HL-60/S4 treated with phorbol 12-myristate 13-acetate at 8.2 ng/mL for 4 days and 3 days (cell line): ENCODE measurements around the gene GLRA1.
"Not testable (repeated sequence)": the region's sequence is repeated elsewhere in the genome, so short reads cannot be mapped to it uniquely, and the experiment has no call there.

Experiments used
- in situ Hi-C: fragments of 300-500 bp; cut with MboI; formaldehyde crosslinking; loops from 2 replicates; pipeline ENCODE4 v1.15.0; 2022; ENCODE audit warnings: low sequenced_read_pairs

The GLRA1 gene

DNA sequence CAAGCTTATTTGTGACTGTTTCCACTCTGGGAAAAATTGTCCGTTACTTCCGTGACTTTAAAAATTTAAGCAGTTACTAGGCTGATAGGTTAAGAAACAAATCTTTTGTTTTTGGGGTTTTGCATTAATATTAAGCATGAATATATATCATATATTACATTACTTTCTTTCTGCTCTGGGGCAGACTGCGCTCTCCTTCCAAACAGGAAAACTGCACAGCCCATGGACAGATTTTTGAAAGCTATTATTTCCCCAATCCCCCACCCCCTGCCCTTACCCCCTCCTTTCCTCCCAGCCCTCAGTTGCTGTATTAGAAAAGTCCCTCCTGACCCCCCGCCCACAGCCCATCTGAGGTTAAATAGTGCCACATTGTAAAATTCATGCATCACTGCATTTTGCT lies 102.5 kb downstream of the GLRA1 start:
- in situ Hi-C loops = no loop called here

GRCh38 chr5:151820903-151821302 lies 103.7 kb downstream of the GLRA1 start:
- in situ Hi-C loops = no loop called here

GRCh38 chr5:151820271-151820670 lies 104.4 kb downstream of the GLRA1 start:
- in situ Hi-C loops = no loop called here

DNA sequence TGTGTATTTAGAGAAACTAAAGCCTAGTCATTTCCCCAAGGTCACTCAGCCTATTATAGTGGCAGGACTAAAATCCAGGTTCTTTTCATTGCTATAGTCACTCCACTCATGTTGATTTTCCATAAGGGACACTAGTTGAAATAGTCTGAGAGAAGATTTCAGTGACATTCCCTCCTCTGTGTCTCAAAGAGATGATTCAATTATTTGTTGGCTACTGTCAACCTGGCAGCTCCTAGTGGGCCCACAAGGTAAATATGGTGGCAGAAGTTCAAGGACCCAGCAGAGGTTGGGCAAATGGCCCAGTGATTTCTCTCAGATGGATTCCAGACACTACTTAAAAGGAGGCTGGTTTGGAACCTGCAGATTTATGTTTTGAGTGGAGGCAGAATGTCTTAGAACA lies 104.8 kb downstream of the GLRA1 start:
- in situ Hi-C loops = no loop called here

DNA sequence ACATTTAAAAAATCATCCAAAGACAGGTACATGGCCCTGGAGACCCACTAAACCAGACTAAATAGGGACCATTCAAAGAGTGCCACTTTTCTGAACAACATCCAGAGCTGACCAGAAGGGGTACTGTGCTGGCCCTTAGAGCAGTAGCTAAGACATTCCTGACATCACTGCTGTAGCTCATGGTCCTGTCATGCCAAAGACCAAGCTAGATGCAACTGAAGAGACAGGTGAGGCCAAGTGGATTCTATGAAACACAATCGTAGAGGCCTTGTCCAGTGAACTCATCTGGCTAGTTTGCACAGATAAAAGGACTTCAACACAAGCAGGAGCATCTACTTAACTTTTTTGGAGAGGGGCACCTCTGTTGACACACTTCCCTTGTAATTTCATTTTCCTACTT lies 109.6 kb downstream of the GLRA1 start:
- in situ Hi-C loops = no loop called here

- in situ Hi-C loops = no loop called here
Measured at GRCh38 chr5:151812757-151813309, 111.8 kb downstream of the GLRA1 start.

- in situ Hi-C loops = no loop called here
Measured at GRCh38 chr5:151811593-151812321, 112.9 kb downstream of the GLRA1 start.

- in situ Hi-C loops = no loop called here
Measured at GRCh38 chr5:151810897-151811296, 113.8 kb downstream of the GLRA1 start.

- in situ Hi-C loops = no loop called here
Measured at GRCh38 chr5:151810449-151810848, 114.2 kb downstream of the GLRA1 start.

- in situ Hi-C loops = no loop called here
Measured at GRCh38 chr5:151808451-151809169, 116.0 kb downstream of the GLRA1 start.

DNA sequence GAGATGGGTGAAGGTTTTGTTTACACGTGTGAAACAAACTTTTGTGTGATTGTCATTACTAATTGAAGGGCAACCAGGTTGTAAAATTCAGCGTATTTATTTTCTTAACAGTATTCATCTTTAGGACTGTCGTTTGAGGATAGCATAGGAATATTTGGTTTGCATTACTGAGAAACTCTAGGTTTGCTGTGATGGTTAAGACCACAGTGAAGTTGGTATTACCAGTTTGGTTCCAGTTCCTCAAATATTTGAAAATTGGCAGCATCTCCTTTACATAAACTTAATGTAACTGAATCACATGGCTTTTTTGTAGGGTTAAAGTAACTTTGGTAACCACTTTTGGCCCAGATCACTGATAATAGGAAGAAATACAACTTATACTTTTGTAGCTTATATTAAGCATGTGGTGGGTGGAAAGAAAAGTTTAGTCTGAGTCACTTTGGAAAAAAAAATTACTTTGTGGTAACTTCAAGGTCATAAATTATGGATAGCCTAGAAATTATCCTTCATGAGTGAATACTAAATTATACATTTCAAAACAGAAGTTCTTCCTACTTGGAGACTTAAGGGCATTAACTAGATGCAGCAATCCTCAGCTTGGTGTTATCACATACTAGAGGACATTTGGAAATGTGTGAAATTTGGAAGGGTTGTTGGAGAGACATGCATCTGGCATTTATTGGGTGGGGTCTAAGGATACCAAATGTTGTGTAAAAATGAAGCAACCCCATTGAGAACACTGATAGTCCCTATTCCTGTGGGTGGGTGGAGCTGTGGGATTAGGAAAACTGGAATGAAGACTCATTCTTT lies 119.0 kb downstream of the GLRA1 start:
- in situ Hi-C loops = no loop called here

DNA sequence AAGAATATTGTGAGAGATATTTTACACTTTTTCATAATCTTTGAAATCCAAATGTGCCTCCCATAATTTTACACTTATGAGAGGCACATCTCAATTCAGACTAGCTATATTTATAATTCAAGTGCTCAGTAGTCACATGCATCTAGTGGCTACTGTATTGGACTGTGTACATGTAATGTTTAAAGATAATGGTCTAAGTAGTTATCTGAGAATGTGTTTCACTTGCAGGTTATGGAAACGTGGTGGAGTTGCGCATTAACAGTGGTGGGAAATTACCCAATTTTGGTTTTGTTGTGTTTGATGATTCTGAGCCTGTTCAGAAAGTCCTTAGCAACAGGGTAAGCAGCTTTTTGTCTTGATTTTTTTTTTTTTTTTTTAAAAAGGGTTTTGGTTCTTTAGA lies 124.1 kb downstream of the GLRA1 start:
- in situ Hi-C loops = no loop called here

GRCh38 chr5:151799407-151799806 lies 125.2 kb downstream of the GLRA1 start:
- in situ Hi-C loops = no loop called here

GRCh38 chr5:151798674-151799073 lies 126.0 kb downstream of the GLRA1 start:
- in situ Hi-C loops = no loop called here

DNA sequence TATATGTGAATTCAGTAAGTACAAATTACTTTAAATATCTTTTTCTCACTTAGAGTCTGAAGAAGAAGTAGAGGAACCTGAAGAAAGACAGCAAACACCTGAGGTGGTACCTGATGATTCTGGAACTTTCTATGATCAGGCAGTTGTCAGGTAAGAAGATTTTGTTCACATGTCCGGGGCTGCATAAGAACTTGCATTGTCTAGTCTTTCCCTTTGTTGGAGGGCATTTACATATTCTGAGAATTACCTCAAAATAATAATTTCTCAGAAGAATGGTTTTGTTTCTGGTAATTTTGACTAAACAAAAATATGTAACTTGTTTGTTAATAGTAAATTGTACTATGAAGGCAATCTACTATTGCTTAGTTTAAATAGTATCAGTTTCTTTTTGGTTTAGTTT lies 129.2 kb downstream of the GLRA1 start:
- in situ Hi-C loops = no loop called here

DNA sequence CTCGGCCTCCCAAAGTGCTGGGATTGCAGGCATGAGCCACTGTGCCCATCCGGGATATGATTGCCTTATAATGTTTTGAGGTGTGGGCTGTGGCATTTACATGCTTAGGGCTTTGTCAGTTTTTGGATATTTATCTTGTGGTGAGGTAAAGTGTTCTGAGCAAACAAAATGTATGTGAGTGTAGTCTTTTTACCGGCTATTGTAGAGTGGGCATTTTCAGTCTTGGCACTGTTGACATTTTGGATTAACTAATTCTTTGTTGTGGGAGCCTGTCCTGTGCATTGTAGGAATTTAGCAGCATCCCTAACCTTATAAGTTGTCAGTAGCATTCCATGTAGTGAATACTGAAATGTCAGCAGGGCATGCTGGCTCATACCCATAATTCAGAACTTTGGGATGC lies 131.3 kb downstream of the GLRA1 start:
- in situ Hi-C loops = no loop called here

GRCh38 chr5:151787817-151788216 lies 136.8 kb downstream of the GLRA1 start:
- in situ Hi-C loops = no loop called here

GRCh38 chr5:151786468-151786867 lies 138.2 kb downstream of the GLRA1 start:
- in situ Hi-C loops = no loop called here

DNA sequence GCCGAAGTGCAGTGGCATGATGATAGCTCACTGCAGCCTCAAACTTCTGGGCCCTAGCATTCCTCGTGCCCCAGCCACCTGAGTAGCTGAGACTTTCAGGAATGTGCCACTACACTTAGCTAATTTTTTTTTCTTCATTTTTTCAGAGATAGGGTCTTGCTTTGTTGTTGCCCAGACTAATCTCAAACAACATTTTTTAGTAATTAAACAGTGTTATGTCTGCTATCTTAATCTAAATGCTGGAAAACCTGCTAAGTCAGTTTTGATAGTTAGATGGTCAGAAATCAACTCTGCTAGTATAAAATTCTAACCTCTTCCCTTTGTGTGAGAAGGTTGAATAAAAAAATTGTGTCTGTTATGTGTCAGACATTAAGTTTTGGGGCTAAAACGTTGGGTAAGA lies 140.5 kb downstream of the GLRA1 start:
- in situ Hi-C loops = no loop called here

DNA sequence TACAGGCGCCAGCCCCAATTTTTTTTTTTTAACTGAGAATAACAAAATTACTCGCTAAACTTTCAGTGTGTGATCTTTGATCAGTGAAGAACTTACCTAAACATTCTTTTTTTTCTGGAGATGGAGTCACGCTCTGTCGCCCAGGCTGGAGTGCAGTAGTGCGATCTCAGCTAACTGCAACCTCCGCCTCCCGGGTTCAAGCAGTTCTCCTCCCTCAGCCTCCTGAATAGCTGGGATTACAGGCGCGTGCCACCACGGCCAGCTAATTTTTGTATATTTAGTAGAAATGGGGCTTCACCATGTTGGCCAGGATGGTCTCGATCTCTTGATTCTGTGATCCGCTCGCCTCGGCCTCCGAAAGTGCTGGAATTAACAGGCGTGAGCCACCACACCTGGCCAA lies 141.0 kb downstream of the GLRA1 start:
- in situ Hi-C loops = not testable (repeated sequence)

DNA sequence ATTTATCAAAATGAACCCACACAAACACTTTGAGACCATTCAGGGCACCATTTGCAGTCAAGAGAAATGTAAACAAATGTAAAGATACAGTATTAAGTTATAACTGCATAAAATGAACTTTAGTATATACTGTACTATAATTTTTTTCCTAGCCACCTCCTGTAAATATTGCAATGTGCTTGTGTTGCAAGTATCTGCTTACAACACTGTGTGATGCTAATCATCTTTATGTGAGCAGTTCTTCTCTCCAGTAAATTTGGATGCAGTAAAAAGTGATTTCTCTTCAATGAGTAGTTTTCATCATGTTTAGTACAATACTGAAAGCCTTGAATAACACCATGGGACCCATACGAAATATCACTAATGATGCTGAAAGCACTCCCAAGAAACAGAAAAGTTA lies 143.4 kb downstream of the GLRA1 start:
- in situ Hi-C loops = no loop called here
